ENCODE measurements around the gene GABRG3.

The GABRG3 gene

DNA sequence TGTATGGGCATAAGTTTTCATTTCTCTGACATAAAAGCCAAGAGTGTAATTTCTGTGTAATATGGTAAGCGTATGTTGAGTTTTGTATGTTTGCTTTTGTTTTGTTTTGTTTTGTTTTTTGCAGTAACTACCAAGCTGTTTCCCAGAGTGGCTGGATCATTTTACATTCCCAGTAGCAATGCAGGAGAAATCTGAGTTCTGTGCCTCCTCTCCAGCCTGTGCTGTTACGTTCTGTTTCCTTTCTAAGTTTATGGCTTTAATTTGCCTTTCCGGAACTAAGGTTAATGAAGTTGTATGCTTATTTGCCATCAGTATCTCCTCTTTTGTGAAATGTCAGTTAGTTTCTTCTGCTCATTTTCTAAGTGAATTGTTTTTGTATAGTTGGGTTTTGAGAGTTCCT is 307.8 kb downstream of the GABRG3 start:
- TF ChIP-seq EZH2phosphoT487 (conservative IDR thresholded peaks at IDR 0.05; ENCODE audit: low read length) (no peak), CTCF (IDR thresholded peaks at IDR 0.05; ENCODE audit: insufficient read depth, low read length, poor library complexity, severe bottlenecking) (no peak)
- no peak overlapping the region for H2AFZ ChIP-seq (ENCODE audit: low read depth, low read length, severe bottlenecking)
- no peaks in the 10 kb centered on the region; the same call in 1 of the 2 replicates for H3K36me3 ChIP-seq (ENCODE audit: low read length)
- H3K9me2 ChIP-seq (replicated peaks; ENCODE audit: insufficient read depth, low read length): no peaks in the 10 kb centered on the region
- H3K27me3 ChIP-seq (ENCODE audit: low read length): no peaks in the 10 kb centered on the region
- no peaks in the 10 kb centered on the region for H3F3A ChIP-seq (ENCODE audit: insufficient read depth)
- H3K79me2 ChIP-seq (ENCODE audit: insufficient read depth, low read length): no peaks in the 10 kb centered on the region
- H3K4me3 ChIP-seq (ENCODE audit: insufficient read depth, low read length, poor library complexity, severe bottlenecking): no peak overlapping the region
- H3K9me3 ChIP-seq (ENCODE audit: insufficient read depth, low read length): no peaks in the 10 kb centered on the region
- no peak overlapping the region for H3K4me2 ChIP-seq (ENCODE audit: low read depth, low read length, poor library complexity, severe bottlenecking)
- no peak overlapping the region for H3K27ac ChIP-seq (ENCODE audit: low read depth, low read length)
- H4K20me1 ChIP-seq (ENCODE audit: low read depth, low read length): no peaks in the 10 kb centered on the region
- no peak overlapping the region for H3K9ac ChIP-seq (ENCODE audit: low read length)

GRCh38 chr15:27292641-27293040 is 321.7 kb downstream of the GABRG3 start:
- no peaks in the 10 kb centered on the region for H3K9me2 ChIP-seq (replicated peaks; ENCODE audit: insufficient read depth, low read length)
- H3K4me3 ChIP-seq (ENCODE audit: insufficient read depth, low read length, poor library complexity, severe bottlenecking): no peak overlapping the region
- H4K20me1 ChIP-seq (ENCODE audit: low read depth, low read length): no peaks in the 10 kb centered on the region
- H3K36me3 ChIP-seq (ENCODE audit: low read length): no peaks in the 10 kb centered on the region
- H3K79me2 ChIP-seq (ENCODE audit: insufficient read depth, low read length): no peaks in the 10 kb centered on the region
- no peaks in the 10 kb centered on the region for H3K9me3 ChIP-seq (ENCODE audit: insufficient read depth, low read length)
- TF ChIP-seq EZH2phosphoT487 (conservative IDR thresholded peaks at IDR 0.05; ENCODE audit: low read length): no peak
- TF ChIP-seq CTCF (IDR thresholded peaks at IDR 0.05; ENCODE audit: insufficient read depth, low read length, poor library complexity, severe bottlenecking): no peak
- H3K27me3 ChIP-seq (ENCODE audit: low read length): no peaks in the 10 kb centered on the region
- no peak overlapping the region for H3K27ac ChIP-seq (ENCODE audit: low read depth, low read length)
- H3K4me2 ChIP-seq (ENCODE audit: low read depth, low read length, poor library complexity, severe bottlenecking): no peak overlapping the region
- H3K9ac ChIP-seq (ENCODE audit: low read length): no peak overlapping the region
- no peak overlapping the region for H2AFZ ChIP-seq (ENCODE audit: low read depth, low read length, severe bottlenecking)
- H3F3A ChIP-seq (ENCODE audit: insufficient read depth): no peaks in the 10 kb centered on the region

DNA sequence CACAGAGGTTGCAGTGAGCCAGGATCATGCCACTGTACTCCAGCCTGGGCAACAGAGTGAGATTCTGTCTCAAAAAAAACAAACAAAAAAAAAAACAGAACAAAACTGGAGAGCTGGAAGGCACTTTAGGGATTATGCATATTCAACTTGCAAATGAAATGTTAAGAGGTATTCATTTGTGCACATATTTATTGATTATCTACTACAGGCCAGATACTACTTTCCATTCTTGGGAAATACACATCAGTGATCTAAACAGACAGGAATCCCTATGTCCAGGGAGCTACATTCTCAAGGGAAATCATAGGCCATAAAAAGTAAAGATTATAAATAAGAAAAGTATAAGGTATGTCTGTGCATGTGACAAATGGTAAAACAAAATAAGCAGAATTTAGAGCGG is 322.6 kb downstream of the GABRG3 start:
- H3K36me3 ChIP-seq (ENCODE audit: low read length): no peaks in the 10 kb centered on the region
- H3K9me2 ChIP-seq (replicated peaks; ENCODE audit: insufficient read depth, low read length): no peaks in the 10 kb centered on the region
- no peak overlapping the region for H3K4me2 ChIP-seq (ENCODE audit: low read depth, low read length, poor library complexity, severe bottlenecking)
- H2AFZ ChIP-seq (ENCODE audit: low read depth, low read length, severe bottlenecking): no peak overlapping the region
- H3F3A ChIP-seq (ENCODE audit: insufficient read depth): no peaks in the 10 kb centered on the region
- H3K9ac ChIP-seq (ENCODE audit: low read length): no peak overlapping the region
- H3K27me3 ChIP-seq (ENCODE audit: low read length): no peaks in the 10 kb centered on the region
- H3K79me2 ChIP-seq (ENCODE audit: insufficient read depth, low read length): no peaks in the 10 kb centered on the region
- no peak for TF ChIP-seq CTCF (IDR thresholded peaks at IDR 0.05; ENCODE audit: insufficient read depth, low read length, poor library complexity, severe bottlenecking)
- no peak for TF ChIP-seq EZH2phosphoT487 (conservative IDR thresholded peaks at IDR 0.05; ENCODE audit: low read length)
- no peaks in the 10 kb centered on the region for H3K9me3 ChIP-seq (ENCODE audit: insufficient read depth, low read length)
- no peaks in the 10 kb centered on the region for H4K20me1 ChIP-seq (ENCODE audit: low read depth, low read length)
- H3K27ac ChIP-seq (ENCODE audit: low read depth, low read length): no peak overlapping the region
- no peak overlapping the region for H3K4me3 ChIP-seq (ENCODE audit: insufficient read depth, low read length, poor library complexity, severe bottlenecking)
